Retinal pigment epithelial cell (primary cell): ENCODE measurements around the gene PTMA.
A peak's percentile ranks its signal among the peaks of the same experiment; 100 is the strongest.

Experiments used
- DNase-seq: peaks from one replicate; pipeline ENCODE4 v3.0.0-alpha.2; 2010; ENCODE audit warnings: low read depth
- H3K4me3 ChIP-seq: 2 replicates; pipeline ENCODE4 v1.5.1; 2011; ENCODE audit warnings: mild to moderate bottlenecking, low read length, control low read depth, moderate library complexity
- CTCF ChIP-seq: conservative IDR thresholded peaks from 2 replicates; pipeline ENCODE4 v1.5.1; 2011; ENCODE audit warnings: low read depth, low read length, control low read depth, inconsistent platforms

Gene PTMA

GRCh38 chr2:231684314-231685223 lies 23.8 kb upstream of the PTMA start:
- no peak for DNase-seq
- TF ChIP-seq CTCF: no peak
- no peak overlapping the region for H3K4me3 ChIP-seq

GRCh38 chr2:231685349-231686191 lies 22.8 kb upstream of the PTMA start:
- peak; percentile 48 for TF ChIP-seq CTCF
- DNase-seq: no peak
- no peak overlapping the region for H3K4me3 ChIP-seq

GRCh38 chr2:231686192-231687100 lies 21.9 kb upstream of the PTMA start:
- TF ChIP-seq CTCF: no peak
- H3K4me3 ChIP-seq: no peak overlapping the region
- DNase-seq: no peak

GRCh38 chr2:231687133-231687852 lies 21.0 kb upstream of the PTMA start:
- no peak overlapping the region for H3K4me3 ChIP-seq
- DNase-seq: no peak
- peak; percentile 74 for TF ChIP-seq CTCF

- TF ChIP-seq CTCF: no peak
- DNase-seq: no peak
- no peak overlapping the region for H3K4me3 ChIP-seq
These were observed 20.4 kb upstream of the PTMA start for GRCh38 chr2:231687961-231688360.

- DNase-seq: no peak
- no peak for TF ChIP-seq CTCF
- no peak overlapping the region for H3K4me3 ChIP-seq
These were observed 19.6 kb upstream of the PTMA start for GRCh38 chr2:231688719-231689118.
